GM19395 (cell line): ENCODE results near the gene SF3A1.
A peak's percentile ranks its signal among the peaks of the same experiment; 100 is the strongest.

Experiments
- ATAC-seq: cut with Tn5 transposase; IDR thresholded peaks from one replicate; pipeline ENCODE4 v1.9.1; 2021; ENCODE audit warnings: mild to moderate bottlenecking, moderate library complexity; ENCODE audit not compliant: unreplicated experiment

SF3A1 gene

GRCh38 chr22:30325724-30326254 is 30.9 kb downstream of the SF3A1 start:
- ATAC-seq = no peak

- no peak for ATAC-seq
These were observed 31.5 kb downstream of the SF3A1 start for GRCh38 chr22:30325065-30325720.

- ATAC-seq = no peak
These were observed 32.5 kb downstream of the SF3A1 start for GRCh38 chr22:30324014-30324730.

- ATAC-seq = no peak
These were observed 33.4 kb downstream of the SF3A1 start for GRCh38 chr22:30323246-30323645.

GRCh38 chr22:30321461-30321860 is 35.2 kb downstream of the SF3A1 start:
- no peak for ATAC-seq

GRCh38 chr22:30320021-30320556 is 36.6 kb downstream of the SF3A1 start:
- ATAC-seq = no peak

- no peak for ATAC-seq
These were observed 37.8 kb downstream of the SF3A1 start for GRCh38 chr22:30318799-30319419.

- no peak for ATAC-seq
These were observed 38.9 kb downstream of the SF3A1 start for GRCh38 chr22:30317778-30318177.

GRCh38 chr22:30315962-30316576 is 40.6 kb downstream of the SF3A1 start:
- no peak for ATAC-seq

- no peak for ATAC-seq
These were observed 41.8 kb downstream of the SF3A1 start for GRCh38 chr22:30314915-30315314.

GRCh38 chr22:30313527-30314363 is 42.9 kb downstream of the SF3A1 start:
- ATAC-seq = no peak

GRCh38 chr22:30312053-30312452 is 44.6 kb downstream of the SF3A1 start:
- no peak for ATAC-seq

GRCh38 chr22:30310881-30311771 is 45.6 kb downstream of the SF3A1 start:
- no peak for ATAC-seq

- ATAC-seq = peak; percentile 59
These were observed 46.5 kb downstream of the SF3A1 start for GRCh38 chr22:30309951-30310741.

- peak; percentile 45 for ATAC-seq
These were observed 48.0 kb downstream of the SF3A1 start for GRCh38 chr22:30308518-30309230.

GRCh38 chr22:30308093-30308492 is 48.6 kb downstream of the SF3A1 start:
- no peak for ATAC-seq

GRCh38 chr22:30307041-30307574 is 49.6 kb downstream of the SF3A1 start:
- no peak for ATAC-seq

- ATAC-seq = no peak
These were observed 50.1 kb downstream of the SF3A1 start for GRCh38 chr22:30306627-30307011.
